NCI-H1105 (cell line): ENCODE measurements around the gene FBXO46.

ENCODE experiments used
- DNase-seq: peaks from one replicate; lab custom pipeline; 2025; lab: John Stamatoyannopoulos, UW

The FBXO46 gene

GRCh38 chr19:45682908-45683307, 47.8 kb downstream of the FBXO46 start:
- DNase-seq = no peak

GRCh38 chr19:45682117-45682516, 48.6 kb downstream of the FBXO46 start:
- DNase-seq = no peak

GRCh38 chr19:45681391-45682015, 49.2 kb downstream of the FBXO46 start:
- DNase-seq = peak; percentile 81

- DNase-seq = peak; percentile 85
Observed at GRCh38 chr19:45677351-45678230, 53.1 kb downstream of the FBXO46 start.

DNA sequence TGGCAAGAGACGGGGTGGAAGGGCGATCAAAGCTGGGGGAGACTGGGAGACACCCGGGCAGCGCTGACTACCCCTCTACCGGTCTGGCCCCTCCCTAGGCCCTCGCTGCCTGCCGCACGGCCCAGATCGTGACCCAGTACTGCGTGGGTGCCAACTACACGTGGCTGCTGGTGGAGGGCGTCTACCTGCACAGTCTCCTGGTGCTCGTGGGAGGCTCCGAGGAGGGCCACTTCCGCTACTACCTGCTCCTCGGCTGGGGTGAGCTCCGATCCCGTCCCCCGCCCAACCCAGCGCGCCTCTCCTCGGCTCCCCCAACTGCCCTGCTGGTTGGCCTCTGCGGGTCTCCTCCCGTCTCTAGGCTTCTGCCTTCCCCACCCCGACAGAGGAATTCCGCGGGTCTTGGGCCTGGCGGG, 53.8 kb downstream of the FBXO46 start:
- no peak for DNase-seq

DNA sequence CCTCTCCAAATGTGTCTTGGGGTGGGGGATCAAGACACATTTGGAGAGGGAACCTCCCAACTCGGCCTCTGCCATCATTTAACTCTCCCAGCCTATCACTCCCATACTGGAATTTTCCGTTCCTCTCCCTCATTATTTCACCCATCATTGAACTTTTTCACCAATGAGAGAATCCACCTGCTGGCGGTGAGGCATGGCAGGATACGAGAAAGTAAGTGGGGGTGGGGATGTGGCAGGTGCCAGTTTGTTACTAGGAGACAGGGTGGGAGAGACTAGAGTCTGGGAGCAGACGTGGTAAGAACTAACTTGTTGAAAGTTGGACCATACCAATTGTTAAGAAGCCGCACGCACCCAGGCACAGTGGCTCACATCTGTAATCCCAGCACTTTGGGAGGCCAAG, 55.8 kb downstream of the FBXO46 start:
- DNase-seq = peak; percentile 27

DNA sequence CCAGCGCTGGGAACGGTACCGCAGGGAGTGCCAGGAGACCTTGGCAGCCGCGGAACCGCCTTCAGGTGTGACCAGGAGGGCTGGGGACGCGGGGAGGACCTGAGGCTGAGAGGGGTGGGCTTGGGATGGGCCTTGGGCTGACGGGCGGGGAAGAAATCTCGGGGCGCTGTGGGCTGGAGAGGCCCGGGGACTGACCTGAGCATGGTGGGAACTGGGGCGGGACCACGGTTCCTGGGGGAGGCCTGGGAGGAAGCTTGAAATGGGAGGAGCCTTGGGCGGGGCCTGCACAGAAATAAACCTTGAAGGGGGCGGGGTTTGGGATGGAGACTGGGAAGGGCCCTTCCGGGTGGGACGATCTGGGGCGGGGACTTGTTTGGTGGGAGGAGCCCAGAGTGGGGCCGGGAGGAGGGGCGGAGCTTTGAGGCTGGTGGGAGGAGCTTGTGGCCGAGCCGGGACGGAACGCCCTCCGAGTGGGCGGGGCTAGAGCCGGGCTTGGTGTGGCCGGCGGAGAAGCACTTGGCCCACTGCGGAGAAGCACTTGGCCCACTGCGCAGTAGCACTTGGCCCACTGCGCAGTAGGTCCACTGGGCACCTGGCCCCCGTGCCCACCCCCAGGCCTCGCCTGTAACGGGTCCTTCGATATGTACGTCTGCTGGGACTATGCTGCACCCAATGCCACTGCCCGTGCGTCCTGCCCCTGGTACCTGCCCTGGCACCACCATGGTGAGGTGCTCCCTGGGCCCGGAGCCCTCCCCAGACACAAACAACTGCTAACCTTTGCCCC, 59.8 kb downstream of the FBXO46 start:
- no peak for DNase-seq

DNA sequence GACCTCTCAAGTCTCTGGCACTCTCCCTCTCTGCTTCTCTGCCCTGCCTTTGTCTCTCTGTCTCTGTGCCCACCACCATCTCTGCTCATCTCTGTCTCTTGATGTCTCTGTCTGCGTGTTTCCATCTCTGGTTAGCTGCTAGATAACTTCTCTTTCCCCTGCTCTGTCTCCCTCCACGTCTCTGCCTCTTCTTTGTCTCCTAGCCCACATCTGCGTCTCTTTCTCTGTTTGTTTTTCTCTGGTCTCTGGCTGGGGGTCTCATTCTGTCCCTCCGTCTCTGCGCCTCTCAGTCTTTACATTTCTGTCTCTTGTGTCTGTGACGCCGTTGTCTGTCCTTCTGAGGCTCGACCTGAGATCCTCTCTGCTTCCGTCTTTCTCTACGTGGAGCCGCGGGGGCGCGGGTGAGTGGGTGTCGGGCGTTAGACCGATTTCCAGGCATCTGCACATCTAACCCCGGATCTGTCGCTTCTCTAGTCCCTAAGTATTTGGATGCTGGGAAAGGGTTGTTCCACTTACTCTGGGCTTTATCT, 62.3 kb downstream of the FBXO46 start:
- no peak for DNase-seq

GRCh38 chr19:45667620-45668341, 62.9 kb downstream of the FBXO46 start, which contains the start of gene GIPR:
GIPR (plus strand) TSS chr19:45668221; CDS start chr19:45669521, 1,300 bp downstream.
- DNase-seq = no peak

DNA sequence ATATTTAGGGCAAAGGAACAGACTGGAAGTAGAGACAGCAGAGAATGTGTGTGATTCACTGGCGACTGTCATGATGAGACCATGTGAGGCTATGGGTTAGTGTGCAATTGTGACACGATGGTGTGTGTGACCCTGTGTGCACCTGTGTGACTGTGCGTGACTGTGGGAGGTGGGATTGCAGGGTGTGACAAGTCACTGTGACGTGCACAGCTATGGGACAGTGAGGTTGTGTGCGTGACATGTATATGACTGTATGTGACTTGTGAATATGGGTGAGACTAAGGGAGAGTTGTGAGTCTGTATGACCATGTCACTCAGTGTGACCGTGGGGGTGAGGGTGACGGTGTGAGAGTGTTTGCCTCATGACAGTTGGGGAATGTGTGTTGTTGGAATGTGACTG, 66.1 kb downstream of the FBXO46 start:
- no peak for DNase-seq

DNA sequence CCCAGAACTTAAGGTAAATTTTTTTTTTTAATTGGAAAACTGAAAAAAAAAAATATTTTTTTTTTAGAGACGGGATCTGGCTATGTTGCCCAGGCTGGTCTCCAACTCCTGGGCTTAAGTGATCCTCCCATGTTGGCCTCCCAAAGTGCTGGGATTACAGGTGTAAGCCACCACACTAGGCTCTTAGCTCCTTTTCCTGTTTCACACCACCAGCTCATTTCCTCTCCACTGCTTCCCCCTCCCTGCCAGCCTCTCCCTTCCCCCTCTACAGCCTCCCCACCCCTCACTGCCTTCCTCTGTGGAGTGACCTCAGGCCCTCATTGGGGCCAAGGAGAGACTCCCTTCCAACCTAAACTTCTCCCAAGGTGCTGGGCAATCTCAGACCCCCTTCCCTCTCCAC, 66.9 kb downstream of the FBXO46 start:
- no peak for DNase-seq

DNA sequence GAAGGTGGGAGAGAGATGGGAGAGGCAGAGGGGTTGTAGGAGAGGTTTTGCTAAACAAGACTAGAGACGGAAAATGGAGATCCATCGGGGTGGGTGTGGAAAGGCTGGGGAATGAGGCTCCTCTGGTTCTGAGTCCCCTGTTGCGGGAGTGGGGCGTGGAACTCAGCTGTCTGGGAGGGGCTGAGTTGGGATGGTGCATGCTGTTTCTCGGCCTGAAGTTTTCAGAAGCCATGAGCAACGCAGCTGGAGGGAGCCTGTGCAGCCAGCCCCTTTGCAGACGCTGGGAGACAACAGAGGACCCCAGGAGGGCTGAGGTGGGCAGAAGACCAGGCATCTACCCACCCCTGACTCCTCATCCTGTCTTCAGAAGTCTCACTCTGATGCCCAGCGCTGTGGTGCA, 70.1 kb downstream of the FBXO46 start:
- no peak for DNase-seq
